ENCODE results near the gene C16orf54.
"Not testable (repeated sequence)": the region's sequence is repeated elsewhere in the genome, so short reads cannot be mapped to it uniquely, and the experiment has no call there.

The C16orf54 gene

DNA sequence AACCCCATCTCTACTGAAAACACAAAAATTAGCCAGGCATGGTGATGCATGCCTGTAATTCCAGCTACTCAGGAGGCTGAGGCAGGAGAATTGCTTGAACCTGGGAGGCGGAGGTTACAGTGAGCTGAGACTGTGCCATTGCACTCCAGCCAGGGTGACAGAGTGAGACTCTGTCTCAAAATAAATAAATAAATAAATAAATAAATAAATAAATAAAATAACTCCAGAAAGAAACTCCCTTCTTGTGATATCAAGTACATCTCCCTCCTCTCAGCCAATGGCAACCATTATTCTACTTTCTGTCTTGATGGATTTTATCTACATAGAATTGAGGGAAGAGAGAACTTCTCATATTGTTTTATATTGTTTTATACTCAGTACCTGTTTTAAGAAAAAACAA is 38.6 kb downstream of the C16orf54 start:
- DNase-seq, result not testable (repeated sequence)

DNA sequence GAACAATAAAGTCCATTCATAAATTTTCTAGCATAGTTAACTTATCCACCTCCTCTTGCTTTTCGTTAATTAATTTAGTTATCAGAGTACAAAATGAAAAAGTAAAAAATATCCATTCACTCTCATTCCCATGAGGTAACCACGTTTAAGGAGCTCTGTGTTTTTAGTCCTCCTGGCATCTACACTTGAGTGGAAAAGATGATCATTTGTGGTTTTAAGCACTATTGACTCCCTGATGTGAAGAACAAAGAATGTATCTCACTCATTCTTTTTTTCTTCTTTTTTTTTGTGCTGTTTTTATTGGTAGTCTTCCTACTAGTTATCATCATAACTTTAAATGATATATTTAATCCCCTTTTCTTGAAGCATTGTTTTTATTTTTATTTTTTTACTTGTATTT is 40.8 kb downstream of the C16orf54 start:
- DNase-seq, result no peak

DNA sequence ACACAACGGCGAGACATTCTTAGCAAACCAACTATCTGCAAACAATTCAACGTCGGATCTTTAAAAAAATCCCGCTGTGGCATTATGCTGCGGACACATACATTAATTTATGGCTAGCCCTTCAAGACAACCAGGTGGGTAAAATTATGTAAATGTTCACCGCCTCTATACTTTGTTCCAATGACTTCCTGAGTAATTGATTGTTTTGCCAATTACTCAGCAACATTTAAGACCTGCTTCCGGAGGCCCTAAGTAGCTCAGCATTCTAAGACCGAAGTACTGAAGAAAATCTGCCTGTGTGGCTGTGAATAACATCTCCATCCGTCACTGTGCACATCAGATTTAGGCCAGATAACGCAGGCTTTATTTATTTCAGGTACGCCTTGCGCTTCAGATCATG is 43.5 kb downstream of the C16orf54 start:
- DNase-seq, result no peak

DNA sequence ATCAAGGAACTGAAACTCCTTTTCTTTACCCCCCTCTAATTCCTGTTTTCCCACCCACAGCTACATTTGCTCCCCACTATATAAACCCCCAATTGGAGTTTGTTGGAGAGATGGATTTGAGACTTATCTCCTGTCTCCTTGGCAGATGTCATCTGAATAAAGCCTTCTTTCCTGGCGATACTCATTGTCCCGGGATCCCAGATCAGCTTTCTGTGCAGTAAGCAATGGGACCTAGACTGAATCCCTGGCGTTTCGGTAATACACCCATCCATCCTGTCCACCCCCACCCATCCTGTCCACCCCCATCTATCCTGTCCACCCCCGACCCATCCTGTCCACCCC is 44.6 kb downstream of the C16orf54 start:
- no peak for DNase-seq

DNA sequence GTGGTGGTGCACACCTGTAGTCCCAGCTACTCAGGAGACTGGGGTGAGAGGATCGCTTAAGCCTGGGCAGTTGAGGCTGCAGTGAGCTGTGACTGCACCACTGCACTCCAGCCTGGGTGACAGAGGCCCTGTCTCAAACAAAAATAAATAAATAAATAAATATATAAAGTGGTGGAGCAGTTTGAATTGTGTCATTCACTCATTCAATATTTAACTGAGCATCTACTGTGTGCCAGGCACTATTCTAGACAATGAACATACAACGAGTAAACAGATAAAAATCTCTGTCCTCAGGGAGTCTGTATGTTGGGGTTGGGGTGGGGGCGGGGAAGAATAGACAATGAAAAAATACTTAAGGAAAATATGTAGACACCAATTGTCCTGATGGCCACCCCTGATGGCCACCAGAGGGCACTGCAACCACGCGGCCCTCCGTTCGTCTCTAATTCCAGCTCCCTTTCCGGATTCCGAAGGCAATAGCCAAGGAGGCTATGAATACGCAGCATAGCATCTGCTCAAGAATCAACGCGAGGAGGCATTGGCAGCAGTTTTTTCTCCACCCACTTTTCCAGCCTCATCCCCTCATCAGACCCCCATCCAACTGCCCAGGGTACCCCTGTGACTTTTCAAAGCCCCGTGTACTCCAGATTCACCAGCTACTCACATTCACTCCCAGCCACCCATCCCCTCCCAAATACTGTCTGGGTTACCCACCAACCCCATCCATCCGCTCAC is 45.4 kb downstream of the C16orf54 start:
- DNase-seq, result peak; percentile 81

DNA sequence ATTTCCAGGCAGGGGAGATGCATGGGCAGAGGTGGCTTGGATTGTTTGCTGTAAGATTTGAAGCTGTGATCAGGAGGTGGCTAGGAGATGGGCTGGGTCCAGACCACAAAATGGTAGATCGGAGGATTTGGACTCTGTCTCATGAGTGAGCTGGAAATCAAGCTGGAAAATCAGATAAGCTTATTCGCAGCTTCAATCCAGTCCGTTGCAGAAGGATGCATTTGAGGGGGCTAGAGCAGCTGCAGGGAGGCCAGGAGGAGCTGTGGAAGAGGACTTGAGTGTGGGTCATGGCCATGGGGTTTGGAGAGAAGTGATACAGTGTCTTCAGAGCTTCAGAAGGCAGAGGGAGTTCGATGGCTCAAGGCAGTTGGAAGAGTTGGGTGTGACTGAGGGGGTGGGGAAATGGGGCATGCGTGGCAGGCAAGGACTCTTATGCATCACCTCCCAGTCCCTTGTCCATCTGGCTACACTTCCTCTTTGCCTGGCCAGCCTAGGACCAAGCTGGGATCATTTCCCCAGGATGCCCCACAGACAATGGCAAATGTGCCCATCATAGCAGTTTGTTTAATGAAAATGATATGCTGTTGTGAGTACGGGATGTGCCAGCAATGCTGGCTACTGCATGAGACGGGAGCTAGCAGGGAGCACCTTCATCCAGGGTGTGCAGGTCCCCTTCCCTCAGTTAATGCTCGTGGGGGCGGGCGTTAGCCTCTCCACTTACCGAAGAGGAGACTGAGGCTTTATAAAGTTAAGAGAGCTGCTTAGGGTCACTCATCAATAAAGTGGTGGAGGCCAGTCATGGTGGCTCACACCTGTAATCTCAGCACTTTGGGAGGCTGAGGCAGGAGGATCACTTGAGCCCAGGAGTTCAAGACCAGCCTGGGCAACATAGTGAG is 46.2 kb downstream of the C16orf54 start:
- DNase-seq, result no peak

DNA sequence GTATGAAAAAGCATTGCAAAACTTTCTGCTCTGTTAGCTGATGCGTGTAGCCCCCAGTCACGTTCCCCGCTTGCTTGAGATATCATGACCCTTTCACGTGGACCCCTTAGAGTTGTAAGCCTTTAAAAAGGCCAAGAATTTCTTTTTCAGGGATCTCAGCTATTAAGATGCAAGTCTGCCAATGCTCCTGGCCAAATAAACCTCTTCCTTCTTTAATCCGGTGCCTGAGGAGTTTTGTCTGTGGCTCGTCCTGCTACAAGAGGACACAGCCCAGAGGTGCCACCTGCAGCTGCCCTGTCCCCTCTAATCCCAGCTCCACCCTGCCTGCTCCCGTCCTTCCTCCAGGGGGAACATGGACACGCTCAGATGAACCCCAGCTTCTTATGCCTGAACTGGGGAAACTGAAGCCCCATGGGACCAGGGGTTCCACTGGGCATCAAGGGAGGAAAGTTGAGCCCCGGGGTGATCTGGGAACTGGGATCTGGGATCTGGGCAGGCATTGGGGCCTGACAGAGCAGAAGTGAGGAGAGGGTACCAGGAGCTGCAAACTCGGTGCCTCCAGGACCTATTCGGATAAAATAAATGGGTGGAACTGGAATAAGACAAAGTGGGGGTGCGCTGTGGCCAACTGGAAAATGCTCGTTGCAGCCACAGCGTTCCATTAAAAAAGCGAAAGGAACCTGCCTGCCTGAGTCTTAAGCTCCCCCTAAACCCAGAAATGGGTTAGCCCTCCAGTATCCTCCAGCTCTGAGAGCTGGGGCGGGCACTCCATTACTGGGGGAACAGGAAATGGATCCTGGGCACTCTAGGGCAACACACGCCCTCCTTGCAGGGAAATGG is 47.1 kb downstream of the C16orf54 start:
- DNase-seq, result no peak

DNA sequence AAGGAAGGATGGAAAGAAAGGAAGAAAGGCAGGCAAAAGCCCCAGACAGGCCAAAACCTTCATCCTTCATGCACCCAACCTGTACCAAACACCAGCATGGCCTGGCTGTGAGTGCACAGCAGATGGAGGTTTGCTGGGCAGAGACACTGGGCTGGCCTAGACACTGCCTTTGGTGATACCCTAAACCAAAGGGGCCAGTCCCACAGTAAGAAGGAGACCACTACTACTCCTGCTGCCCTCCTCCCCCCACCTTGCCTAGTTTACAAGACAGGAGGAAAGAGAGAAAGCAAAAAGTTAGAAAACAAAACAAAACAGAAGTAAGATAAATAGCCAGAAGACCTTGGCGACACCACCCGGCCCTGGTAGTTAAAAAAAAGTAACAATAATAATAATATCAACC is 47.7 kb downstream of the C16orf54 start:
- no peak for DNase-seq

DNA sequence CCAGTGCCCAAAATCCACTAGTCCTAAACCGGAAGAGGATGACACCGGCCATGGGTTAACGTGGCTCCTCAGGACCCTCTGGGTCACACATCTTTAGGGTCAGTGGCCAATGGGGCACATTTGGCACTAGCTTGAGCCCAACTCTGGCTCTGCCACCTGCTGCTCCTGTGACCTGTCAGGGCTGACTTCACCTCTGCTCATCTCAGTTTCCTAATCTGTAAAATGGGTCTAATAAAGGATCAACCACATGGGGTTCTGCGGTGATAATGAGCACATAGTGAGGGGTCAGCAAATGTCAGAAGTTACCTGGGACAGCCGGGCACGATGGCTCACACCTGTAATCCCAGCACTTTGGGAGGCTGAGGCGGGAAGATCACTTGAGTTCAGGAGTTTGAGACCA is 48.4 kb downstream of the C16orf54 start:
- no peak for DNase-seq

DNA sequence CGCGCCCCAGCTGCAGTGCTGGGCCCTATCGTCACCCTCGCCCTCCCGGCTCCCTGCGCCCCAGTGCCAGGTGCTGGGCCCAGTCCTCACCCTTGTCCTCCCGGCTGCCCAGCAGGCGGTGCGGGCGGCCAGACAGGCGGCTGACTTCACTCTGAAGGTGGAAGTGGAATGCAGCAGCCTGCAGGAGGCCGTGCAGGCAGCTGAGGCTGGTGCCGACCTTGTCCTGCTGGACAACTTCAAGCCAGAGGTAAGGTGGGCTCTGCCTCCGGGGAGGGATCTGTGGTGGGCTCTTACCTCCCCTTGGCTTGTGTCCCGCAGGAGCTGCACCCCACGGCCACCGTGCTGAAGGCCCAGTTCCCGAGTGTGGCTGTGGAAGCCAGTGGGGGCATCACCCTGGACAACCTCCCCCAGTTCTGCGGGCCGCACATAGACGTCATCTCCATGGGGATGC is 48.9 kb downstream of the C16orf54 start:
- no peak for DNase-seq

DNA sequence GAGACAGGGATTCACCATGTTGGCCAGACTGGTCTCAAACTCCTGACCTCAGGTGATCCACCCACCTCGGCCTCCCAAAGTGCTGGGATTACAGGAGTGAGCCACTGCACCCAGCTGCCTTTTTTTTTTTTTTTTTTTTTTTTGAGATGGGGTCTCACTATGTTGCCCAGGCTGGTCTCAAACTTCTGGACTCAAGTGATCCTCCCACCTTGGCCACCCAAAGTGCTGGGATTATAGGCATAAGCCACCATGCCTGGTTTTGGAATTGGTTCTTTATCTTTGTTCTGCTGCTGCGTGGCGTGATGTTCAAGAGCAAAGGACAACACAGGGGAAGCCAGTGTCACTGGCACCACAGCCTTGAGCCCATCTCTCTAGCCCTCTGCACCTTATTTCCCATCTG is 50.1 kb downstream of the C16orf54 start:
- not testable (repeated sequence) for DNase-seq

DNA sequence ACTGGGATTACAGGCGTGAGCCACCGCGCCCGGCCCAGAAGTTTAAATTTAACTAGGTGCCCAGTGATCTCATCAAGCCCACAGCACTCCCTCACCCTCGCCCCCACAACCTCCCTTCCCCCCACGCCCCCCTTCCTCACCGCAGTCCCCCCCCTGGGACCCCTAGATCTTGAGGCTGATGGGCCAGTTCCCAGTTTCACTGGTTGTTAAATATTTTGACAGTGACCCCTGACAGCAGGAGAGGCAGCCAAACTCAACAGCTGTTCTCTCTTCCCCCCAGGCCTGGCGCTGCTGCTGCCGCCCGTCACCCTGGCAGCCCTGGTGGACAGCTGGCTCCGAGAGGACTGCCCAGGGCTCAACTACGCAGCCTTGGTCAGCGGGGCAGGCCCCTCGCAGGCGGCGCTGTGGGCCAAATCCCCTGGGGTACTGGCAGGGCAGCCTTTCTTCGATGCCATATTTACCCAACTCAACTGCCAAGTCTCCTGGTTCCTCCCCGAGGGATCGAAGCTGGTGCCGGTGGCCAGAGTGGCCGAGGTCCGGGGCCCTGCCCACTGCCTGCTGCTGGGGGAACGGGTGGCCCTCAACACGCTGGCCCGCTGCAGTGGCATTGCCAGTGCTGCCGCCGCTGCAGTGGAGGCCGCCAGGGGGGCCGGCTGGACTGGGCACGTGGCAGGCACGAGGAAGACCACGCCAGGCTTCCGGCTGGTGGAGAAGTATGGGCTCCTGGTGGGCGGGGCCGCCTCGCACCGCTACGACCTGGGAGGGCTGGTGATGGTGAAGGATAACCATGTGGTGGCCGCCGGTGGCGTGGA is 51.2 kb downstream of the C16orf54 start:
- no peak for DNase-seq

DNA sequence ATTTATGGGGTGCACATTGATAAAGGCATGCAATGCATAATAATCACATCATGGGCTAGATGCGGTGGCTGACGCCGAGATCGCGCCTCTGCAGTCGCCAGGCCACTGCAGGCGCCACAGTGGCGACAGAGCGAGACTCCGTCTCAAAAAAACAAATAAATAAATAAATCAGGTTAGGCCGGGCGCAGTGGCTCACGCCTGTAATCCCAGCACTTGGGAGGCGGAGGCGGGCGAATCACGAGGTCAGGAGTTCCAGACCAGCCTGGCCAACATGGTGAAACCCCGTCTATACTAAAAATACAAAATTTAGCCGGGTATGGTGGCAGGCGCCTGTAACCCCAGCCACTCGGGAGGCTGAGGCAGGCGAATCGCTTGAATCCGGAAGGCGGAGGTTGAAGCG is 53.2 kb downstream of the C16orf54 start:
- DNase-seq, result not testable (repeated sequence)
